22Rv1 (cell line): ENCODE data around the gene CTDSPL.

Experiments
- ZFX ChIP-seq: fragments of 450-650 bp; IDR thresholded peaks from 2 replicates; pipeline ENCODE4 v1.6.1; 2017; ENCODE audit warnings: antibody characterized with exemption, borderline replicate concordance
- TF ChIP-seq, protein P1 (sequence below): fragments of 450-650 bp; IDR thresholded peaks from 2 replicates; pipeline ENCODE4 v1.5.1; 2017; ENCODE audit warnings: mild to moderate bottlenecking

DNA sequence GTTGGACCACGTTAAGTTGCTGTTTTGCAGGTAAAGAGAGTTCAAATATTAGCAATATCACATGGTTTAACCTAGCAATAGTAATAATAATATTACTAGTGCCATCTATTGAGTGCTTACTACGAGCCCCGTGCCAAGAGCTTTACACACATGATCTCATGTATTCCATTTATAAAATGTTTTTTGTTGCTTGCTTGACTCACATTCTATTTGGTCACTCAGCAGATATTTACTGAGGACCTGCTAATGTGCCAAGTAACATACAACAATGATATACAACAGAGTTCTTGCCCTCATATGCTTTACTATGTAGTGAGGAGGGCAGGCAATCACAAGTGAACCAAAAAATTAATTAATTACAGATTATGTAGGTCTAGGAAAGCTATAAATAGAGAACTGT, 36.7 kb downstream of the CTDSPL start:
- TF ChIP-seq, protein P1, sequence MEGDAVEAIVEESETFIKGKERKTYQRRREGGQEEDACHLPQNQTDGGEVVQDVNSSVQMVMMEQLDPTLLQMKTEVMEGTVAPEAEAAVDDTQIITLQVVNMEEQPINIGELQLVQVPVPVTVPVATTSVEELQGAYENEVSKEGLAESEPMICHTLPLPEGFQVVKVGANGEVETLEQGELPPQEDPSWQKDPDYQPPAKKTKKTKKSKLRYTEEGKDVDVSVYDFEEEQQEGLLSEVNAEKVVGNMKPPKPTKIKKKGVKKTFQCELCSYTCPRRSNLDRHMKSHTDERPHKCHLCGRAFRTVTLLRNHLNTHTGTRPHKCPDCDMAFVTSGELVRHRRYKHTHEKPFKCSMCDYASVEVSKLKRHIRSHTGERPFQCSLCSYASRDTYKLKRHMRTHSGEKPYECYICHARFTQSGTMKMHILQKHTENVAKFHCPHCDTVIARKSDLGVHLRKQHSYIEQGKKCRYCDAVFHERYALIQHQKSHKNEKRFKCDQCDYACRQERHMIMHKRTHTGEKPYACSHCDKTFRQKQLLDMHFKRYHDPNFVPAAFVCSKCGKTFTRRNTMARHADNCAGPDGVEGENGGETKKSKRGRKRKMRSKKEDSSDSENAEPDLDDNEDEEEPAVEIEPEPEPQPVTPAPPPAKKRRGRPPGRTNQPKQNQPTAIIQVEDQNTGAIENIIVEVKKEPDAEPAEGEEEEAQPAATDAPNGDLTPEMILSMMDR, result no peak
- TF ChIP-seq ZFX, result no peak
